GM19023 (cell line): ENCODE data around the gene CHST1.

Experiments
- ATAC-seq: cut with Tn5 transposase; IDR thresholded peaks from one replicate; pipeline ENCODE4 v1.9.1; 2021; ENCODE audit warnings: mild to moderate bottlenecking, moderate library complexity; ENCODE audit not compliant: unreplicated experiment

Gene CHST1

DNA sequence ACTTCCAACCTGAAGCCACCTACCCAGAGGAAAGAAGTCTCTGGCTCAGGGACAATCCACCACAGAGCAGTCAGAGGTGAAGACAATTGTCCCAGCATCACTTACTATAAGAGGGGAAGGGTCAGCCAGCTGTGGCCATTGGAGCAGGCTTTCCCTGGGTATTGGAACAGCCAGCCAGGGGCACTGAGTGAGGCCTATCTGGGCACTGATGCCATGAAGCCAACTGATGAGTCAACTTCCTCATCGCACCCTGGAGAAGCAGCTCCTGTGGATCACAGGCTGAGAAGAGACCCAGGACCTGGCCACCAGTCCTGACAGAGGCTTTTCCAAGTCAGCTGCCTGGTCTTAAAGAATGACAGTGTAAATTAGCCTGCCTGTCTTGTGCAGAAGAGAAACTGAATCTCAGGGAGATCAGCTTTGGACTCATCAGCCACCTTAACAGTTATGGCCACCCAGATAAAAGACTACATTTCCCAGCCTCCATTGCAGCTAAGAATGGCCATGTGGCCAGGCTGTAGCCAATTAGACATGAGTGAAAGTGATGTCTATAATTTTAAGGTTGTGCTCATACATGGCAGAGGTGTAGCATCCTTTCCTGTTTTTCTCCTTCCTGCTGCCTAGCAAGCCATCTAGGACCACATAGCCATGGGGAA, 19.0 kb downstream of the CHST1 start:
- no peak for ATAC-seq

DNA sequence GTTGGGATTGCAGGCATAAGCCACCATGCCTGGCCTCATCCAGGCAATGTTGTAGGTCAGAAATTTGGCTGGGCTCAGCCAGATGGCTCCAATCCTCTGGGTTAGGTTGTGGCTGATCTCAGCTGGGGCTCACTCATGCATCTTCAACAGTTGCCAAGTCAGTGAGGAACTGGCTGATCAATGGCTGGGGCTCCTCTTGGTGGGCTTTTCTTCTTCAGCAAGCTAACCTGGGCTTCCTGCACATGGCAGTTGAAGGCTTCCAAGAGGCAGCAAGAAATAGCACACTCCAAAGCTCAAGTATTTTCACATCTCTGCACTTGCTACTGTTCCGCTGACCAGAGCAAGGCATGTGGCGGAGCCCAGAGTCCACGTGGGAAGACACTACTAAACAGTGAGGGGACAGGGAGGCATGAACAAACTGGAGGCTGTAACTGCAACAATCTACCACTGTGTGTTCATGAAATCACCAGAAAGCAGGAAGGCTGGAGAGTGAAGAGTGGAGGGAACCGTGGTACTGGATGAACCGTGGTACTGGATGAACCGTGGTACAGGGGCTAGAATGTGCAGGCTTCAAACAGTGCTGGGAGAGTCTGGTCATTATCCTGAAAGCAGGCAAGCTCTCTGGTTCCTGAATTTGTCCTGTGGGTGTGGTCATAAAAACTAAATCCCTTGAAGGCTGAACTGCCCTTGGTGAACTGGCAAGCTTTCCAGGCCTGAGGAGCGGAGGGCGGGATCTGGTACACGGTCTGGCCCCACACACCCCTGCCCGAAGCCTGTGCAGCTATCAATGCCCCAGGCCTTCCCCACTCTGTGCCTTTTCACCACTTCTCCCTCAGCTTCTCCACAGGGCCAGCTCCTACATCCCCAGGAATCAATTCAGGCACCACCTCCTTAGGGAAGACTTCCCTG, 20.2 kb downstream of the CHST1 start:
- ATAC-seq: no peak

DNA sequence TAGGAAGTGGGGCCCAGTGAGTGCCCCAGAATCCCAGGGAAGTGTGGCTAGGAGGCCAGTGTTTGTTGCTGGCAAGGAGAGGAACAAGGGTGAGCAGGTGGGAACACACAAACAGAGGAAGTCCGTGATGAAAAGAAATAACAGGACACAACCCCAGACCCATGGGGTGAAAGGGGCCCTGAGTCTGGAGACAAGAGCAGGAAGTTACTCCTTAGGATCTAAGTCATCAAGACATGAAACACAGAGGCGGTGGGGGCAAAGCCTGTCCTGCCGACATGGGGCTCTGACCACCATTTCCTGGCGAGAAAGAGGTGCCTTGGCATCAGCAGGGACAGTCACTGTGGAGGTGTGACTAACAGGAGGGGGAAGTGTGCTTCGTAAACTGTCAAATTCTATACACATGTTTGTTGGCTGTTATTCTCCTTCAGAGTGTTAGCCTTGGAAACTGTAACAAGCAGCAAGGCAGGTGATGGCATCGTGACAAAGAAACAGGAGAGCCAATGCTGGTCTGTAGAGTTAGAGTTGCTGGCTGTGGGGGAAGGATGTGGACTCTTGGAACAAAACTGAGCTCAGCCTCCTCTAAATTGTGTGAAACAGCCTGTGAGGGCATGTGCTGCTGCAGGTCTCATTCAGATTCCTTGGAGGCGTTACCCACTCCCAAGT, 21.7 kb downstream of the CHST1 start:
- ATAC-seq: no peak

DNA sequence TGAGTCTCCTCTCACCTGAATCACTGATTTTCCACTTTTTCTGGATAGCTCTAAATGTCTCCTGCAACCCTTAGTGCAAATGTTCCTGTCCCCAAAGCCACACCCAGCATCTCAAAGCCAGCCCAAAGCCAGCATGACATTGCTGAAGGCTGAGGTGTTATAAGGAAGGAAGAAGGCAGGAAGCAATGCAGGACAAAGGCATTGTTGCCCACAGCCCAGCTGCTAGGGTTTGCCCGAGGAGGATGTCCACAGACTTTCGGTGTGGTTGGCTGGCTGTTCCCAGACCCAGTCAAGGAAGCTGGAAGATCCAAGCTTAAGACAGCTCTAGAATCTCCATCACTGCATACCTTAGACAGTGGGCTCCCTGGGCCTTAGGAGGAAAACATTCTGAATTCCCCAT, 23.5 kb downstream of the CHST1 start:
- no peak for ATAC-seq

DNA sequence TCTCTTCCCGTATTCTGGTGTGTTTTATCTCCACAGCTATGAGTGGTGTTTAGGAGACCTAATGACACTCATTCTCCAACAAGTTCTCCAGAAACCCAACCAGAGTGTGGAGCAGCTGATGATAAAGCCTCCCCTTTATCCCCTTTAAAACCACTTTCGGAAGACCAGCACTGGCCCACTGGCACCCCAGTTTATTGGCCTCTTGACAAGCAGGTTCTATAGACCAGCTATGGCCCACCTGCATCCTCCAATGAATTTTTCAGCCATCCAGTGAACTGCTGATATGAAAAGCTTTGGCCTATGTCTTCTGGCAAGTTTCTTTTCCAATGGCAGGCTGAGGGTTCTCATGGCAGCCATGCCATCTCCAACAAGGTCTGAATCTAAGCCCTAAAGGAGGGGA, 27.4 kb downstream of the CHST1 start:
- no peak for ATAC-seq

DNA sequence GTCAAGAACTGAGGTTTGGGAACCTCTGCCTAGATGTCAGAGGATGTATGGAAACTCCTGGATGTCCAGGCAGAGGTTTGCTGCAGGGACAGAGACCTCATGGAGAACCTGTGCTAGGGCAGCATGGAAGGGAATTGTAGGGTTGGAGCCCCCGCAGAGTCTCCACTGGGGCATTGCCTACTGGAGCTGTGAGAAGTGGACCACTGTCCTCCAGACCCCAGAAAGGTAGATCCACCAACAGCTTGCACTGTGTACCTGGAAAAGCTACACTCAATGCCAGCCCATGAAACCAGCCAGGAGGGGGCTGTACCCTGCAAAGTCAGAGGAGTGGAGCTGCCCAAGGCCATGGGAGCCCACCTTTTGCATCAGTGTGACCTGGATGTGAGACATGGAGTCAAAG, 29.5 kb downstream of the CHST1 start:
- ATAC-seq: no peak

DNA sequence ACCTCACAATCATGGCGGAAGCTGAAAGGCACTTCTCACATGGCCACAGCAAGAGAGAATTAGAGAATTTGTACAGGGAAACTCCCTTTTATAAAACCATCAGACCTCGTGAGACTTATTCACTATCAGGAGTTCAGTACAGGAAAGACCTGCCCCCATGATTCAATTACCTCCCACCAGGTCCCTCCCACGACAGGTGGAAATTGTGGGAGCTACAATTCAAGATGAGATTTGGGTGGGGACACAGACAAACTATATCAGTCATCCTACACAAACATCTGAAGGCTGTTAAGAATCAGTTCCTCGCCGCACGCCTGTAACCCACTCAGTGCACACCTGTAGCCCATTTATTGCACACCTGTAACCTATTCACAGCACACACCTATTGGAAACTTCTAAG, 39.8 kb downstream of the CHST1 start:
- no peak for ATAC-seq

DNA sequence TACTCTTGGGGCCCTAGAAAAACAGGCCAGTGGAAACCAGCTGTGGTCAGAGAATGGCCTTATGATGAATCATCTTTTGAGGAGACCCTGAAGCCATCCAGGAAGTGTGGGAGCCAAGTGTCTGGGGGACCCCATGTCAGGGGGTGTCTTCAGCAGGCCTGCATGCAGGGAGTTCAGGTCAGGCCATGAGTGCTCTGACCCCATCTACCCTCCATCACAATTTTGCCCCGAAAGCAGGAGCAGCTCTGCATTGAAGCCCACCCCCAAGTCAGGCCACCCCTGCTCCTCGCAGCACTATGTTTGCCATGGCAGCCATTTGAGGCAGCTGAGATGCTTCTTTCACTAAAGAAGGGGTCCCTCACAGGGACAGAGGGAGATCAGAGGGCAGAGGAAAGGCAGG, 41.3 kb downstream of the CHST1 start:
- no peak for ATAC-seq

DNA sequence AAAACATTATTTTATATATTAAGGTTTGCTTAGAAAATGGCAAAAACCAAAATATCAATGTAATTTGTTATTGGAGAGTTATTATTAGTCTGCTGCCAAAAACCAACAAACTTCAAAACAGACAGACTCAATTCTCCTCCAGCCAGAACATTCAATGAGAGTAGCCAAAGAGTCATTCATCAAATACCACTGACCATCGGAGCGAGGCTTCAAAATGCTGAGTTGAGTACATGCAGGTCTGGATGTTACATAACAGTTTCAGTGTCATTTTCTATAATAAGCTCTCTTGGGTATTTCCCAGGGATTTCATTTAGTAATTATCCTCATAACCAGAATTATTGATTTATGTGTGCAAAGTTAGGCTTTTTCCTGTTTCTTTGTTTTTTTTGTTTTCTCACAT, 42.6 kb downstream of the CHST1 start:
- no peak for ATAC-seq

DNA sequence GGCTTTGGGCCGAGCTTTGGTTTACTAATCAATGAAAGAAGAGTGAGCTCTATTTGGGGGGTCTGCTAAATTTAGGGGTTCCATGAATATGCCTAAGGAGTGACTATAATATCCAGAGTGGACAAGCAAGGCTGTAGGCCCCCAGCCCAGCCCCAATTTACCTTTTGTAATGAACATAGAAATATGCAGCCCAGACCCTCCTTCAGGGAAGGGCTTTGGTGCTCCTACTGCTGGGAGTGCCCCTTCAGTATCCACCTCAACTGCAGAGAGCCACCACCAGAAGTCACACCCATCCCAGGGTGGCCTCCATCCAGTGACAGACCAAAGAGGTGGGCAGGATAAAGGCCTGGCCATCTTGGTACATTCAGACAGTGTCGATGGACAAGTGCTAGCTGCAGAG, 43.1 kb downstream of the CHST1 start:
- ATAC-seq: no peak

DNA sequence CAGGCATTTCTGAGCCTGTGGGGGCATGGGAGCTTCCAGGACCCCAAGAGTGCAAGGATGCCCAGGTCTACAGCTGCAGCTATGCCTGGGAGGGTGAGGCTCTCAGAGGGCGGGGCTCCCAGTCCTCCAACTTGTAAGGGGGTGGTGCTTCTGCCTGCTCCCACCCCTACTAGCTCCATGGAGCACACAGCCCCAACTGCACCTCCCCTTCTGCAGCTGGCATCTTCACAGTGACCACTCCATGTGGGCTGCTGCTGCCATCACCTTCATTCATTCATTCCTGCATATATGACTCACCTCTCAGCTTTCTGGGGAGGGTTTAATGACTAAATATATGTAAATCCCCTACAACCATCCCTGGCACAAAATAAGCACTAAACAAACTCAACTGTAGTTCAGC, 43.8 kb downstream of the CHST1 start:
- ATAC-seq: no peak

DNA sequence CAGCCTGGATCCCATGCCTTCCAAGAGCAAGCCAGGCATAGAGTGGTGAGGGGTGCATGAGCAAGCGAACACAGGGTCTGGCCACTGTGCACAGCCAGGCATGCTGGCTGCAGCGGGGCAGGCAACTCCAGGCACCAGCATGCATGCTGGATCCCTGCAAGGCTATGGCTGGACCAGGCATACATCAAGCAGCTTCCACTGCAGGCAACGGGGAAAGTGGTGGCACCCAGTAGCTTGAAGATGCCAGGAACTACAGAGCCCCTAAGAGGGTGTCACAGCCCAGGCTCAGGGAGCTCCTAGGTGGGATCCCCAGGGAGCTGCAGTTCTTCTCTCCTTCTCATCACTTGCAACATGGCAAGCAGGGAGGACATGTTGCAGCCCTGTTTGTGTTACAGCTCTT, 45.2 kb downstream of the CHST1 start:
- no peak for ATAC-seq

DNA sequence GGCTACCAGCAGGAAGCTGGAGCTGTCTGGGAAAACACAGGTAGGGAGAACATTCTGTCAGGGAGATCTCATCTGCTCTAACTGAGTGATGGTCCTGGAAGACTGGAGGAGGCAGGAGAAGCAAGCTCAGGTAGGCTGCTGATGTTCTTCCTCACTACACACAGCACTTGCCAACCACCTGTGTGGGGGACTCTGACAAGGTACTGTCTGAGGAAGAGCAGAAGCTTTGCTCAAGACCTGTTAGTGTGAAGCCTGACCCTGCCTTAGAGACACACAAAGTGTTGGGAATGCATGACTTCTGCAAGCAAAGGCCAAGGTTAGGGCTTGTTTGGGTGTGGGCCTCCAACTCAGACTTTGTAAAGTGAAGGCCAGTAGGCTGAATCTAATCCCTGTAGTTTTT, 46.5 kb downstream of the CHST1 start:
- ATAC-seq: no peak

DNA sequence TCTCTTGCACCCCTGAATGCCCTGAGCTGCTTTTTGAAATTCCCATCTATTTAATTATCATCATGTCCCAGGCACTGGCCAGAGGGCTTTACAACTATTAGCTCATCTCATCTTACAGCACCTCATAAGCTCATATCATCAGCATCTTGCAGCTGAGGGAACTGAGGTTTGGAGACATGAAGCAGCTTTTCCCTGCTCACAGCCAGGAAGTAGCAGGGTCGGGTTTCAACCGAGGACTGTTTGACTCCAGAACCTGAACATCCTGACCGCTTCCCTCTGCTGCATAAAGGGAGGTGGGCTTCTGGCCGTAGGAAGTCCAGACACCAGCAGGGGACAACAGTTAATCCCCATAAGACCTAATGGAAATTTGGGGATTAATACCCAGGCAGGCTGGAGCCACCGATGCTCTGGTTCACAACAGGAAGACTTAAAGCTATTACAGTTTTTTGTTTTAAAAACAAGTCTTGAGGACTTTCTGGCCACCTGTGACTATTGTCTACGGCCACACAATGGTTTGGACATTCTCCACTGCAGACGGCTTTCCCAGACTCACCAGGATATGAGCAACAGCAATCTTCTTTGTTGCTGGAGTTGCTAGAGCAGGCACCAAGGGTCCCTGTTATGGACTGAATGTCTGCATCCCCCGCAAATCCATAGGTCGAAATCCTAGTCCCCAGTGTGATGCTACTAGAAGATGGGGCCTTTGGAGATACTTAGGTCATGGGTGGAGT, 47.4 kb downstream of the CHST1 start:
- ATAC-seq: no peak

DNA sequence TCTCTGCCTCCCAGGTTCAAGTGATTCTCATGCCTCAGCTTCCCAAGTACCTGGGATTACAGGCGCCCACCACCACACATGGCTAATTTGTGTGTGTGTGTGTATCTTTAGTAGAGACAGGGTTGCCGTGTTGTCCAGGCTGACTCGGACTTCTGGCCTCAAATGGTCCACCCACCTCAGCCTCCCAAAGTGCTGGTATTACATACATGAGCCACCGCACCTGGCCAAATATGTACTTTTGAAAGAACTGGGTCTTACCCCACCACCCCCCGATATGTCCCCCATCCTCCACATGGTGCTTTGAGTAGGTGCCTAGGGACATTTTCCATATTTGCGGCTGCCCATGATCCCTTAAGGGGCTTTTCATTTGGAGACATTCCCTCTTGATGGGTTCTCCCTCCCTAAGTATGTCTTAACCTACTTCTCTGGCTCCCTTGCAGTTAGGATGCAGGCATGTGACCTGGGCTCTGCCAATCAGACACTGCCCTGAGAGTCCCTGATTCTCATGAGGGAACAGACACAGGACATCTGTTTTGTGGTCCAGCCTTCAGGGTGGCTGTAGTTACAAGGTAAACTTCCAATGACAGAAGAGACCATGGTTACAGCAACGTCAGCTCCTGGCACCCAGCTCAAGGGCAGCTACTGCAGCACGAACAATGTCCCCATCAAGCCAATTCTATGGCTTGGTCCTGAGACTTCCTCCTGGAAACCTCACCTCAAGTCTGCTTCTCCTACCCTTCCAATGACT, 48.4 kb downstream of the CHST1 start:
- ATAC-seq: no peak

DNA sequence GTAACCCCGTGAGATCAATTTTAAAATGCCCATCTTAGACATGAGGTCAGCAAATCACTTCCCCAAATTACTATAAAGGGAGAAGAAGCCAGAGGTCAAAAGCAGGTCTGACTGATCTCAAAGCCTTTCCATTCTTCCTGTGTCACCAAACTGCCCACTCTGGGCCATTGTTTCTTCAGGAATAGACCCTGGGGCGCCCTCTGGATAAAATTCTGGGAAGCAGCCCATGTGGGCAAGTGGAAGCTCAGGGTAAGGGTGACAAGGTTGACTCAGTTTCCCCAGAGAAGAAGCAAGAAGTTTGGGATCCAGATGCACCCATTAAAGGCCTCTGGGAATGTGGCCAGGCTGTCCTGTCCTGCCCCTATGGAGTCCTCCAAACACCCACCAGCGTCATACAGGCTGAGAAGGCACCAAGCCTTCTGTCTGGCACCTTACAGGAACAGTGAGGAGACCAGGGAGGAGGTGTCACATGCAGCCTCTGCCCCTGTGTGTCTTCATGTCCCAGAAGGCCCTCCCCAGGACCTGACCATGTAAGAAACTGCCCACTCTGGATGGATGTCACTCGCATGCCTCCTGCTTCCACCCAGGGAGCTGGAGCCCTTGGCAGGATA, 50.1 kb downstream of the CHST1 start:
- no peak for ATAC-seq

DNA sequence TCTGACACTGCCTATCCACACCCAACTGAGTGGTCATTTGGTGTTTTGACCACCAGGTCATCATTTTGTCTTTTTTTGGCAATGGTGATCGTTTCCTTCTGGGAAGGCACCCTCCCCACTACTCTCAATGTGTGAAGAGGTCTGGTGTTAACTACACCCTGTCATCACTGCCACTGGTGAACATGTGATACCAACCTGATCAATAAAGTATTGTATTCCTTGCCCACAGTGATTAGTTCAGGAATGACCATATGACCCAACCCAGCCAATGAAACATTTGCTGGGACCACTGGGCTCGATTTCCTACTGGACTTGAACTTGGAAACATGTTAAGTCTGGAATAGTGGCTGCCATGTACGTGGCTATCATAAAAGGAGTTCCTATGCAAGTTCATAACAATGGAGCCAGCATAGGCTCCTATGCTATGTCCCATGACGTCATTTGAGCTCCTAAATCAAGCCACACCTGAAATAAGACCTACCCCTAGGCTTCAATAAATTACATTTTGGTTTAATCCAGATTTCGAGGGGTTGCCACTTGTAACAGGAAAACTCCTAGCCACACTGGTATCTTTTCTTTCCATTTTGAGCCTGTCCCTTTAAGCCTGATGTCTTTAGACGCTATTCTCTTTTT, 51.1 kb downstream of the CHST1 start:
- no peak for ATAC-seq

DNA sequence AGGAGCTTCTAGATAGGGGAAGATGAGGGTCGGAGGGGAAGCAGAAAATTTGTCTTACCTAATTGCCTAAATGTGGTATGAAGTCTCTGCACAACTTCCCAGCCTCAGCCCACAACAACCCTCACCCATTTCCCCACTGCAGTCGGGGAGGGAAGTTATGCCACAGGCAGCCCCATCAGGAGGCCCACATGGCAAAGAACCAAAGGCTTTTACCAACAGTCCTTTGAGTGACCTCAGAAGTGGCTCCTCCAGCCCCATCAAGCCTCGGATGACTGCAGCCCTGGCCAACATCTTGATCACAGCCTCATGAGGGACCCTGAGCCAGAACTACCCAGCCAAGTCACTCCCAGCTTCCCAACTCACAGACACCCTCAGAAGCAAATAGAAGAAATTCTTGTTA, 54.8 kb downstream of the CHST1 start:
- ATAC-seq: no peak

DNA sequence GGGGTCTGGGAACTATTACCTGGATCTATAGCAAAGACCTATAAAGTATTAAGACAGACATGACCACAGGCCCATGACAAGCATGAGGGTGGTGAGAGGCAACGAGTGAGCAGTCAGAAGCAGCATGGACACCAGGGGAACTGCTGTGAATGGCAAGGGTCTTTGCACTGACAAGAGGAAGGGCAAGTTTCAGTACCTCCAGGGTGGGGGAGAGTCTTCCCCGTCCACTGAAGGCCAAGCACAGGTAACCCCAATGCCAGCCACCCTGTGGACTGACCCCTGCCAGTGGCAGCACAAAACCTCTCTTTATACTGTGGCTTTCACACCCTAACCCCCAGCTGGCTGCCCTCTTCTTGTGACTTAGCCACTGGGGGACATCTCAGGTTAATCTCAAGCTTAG, 55.5 kb downstream of the CHST1 start:
- ATAC-seq: no peak

DNA sequence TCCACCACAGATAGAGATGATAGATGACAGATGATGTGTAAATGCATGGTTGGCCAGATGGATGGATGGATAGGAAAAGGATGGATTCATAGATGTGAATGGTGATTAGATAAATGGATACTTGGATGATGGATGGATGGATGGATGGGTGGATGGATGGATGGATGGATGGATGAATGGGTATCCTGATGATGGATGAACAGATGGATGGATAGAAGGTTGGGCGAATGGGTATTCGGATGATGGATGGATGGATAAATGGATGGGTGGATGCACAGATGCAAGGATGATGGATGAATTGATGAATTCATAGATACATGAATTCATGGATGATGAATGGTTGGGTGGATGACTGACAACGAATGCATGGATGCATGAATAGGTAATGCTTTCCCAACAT, 56.1 kb downstream of the CHST1 start:
- no peak for ATAC-seq
